T1000 (cell line): ENCODE measurements around the gene DOCK4.

Source experiments
- DNase-seq: peaks from one replicate; lab custom pipeline; 2025; ENCODE audit warnings: mixed read lengths; lab: John Stamatoyannopoulos, UW

Gene DOCK4

GRCh38 chr7:111858331-111858730 lies 347.9 kb downstream of the DOCK4 start:
- no peak for DNase-seq

- no peak for DNase-seq
These were observed 350.4 kb downstream of the DOCK4 start for GRCh38 chr7:111855842-111856227.

GRCh38 chr7:111855161-111855841 lies 350.9 kb downstream of the DOCK4 start:
- DNase-seq = no peak

- no peak for DNase-seq
These were observed 352.8 kb downstream of the DOCK4 start for GRCh38 chr7:111853201-111853990.

GRCh38 chr7:111852081-111852480 lies 354.1 kb downstream of the DOCK4 start:
- no peak for DNase-seq

- DNase-seq = no peak
These were observed 359.3 kb downstream of the DOCK4 start for GRCh38 chr7:111846898-111847297.

GRCh38 chr7:111845853-111846252 lies 360.3 kb downstream of the DOCK4 start:
- no peak for DNase-seq

GRCh38 chr7:111844904-111845671 lies 361.1 kb downstream of the DOCK4 start:
- DNase-seq = no peak

- DNase-seq = no peak
These were observed 363.7 kb downstream of the DOCK4 start for GRCh38 chr7:111842491-111842890.

GRCh38 chr7:111841596-111842205 lies 364.5 kb downstream of the DOCK4 start:
- no peak for DNase-seq

- no peak for DNase-seq
These were observed 365.7 kb downstream of the DOCK4 start for GRCh38 chr7:111840528-111840927.

- no peak for DNase-seq
These were observed 366.9 kb downstream of the DOCK4 start for GRCh38 chr7:111839261-111839660.

- no peak for DNase-seq
These were observed 369.6 kb downstream of the DOCK4 start for GRCh38 chr7:111836592-111836991.

GRCh38 chr7:111835066-111835465 lies 371.1 kb downstream of the DOCK4 start:
- no peak for DNase-seq

- no peak for DNase-seq
These were observed 371.8 kb downstream of the DOCK4 start for GRCh38 chr7:111834367-111834766.

GRCh38 chr7:111833466-111833865 lies 372.7 kb downstream of the DOCK4 start:
- no peak for DNase-seq

GRCh38 chr7:111832174-111832573 lies 374.0 kb downstream of the DOCK4 start:
- no peak for DNase-seq

GRCh38 chr7:111829221-111829620 lies 377.0 kb downstream of the DOCK4 start:
- no peak for DNase-seq

GRCh38 chr7:111827863-111828504 lies 378.2 kb downstream of the DOCK4 start:
- DNase-seq = no peak

GRCh38 chr7:111825046-111825445 lies 381.2 kb downstream of the DOCK4 start:
- DNase-seq = no peak

- no peak for DNase-seq
These were observed 382.4 kb downstream of the DOCK4 start for GRCh38 chr7:111823826-111824225.

- DNase-seq = no peak
These were observed 385.2 kb downstream of the DOCK4 start for GRCh38 chr7:111821046-111821445.
